Duodenal mucosa (tissue), 2 donors: ENCODE results near the gene SESN3.
"Not testable (repeated sequence)": the region's sequence is repeated elsewhere in the genome, so short reads cannot be mapped to it uniquely, and the experiment has no call there.

ENCODE experiments used
- H3K27ac ChIP-seq: one replicate; pipeline ENCODE4 v1.7.0; 2013; ENCODE audit warnings: low read depth, low read length
- H3K27me3 ChIP-seq, 2 donors: one replicate each; pipeline ENCODE4 v1.7.0; 2013; ENCODE audit warnings: low read length in 2 of 2, control low read depth in 1 of 2; ENCODE audit not compliant: insufficient read depth in 2 of 2, control insufficient read depth in 1 of 2
- H3K36me3 ChIP-seq, 2 donors: one replicate each; pipeline ENCODE4 v1.7.0; 2013; ENCODE audit warnings: low read length in 2 of 2, control low read depth in 1 of 2; ENCODE audit not compliant: insufficient read depth in 2 of 2, control insufficient read depth in 1 of 2
- H3K4me1 ChIP-seq, 2 donors: one replicate each; pipeline ENCODE4 v1.7.0; 2013; ENCODE audit warnings: low read length in 2 of 2, control low read depth in 1 of 2; ENCODE audit not compliant: insufficient read depth in 2 of 2, control insufficient read depth in 1 of 2
- H3K4me3 ChIP-seq, 2 donors: one replicate each; pipeline ENCODE4 v1.7.0; 2013; ENCODE audit warnings: low read length in 2 of 2, low read depth in 1 of 2
- H3K9ac ChIP-seq, 2 donors: one replicate each; pipeline ENCODE4 v1.7.0; 2013; ENCODE audit warnings: low read length in 2 of 2, low read depth in 1 of 2
- H3K9me3 ChIP-seq, 2 donors: one replicate each; pipeline ENCODE4 v1.7.0; 2013; ENCODE audit warnings: low read length in 2 of 2, control low read depth in 1 of 2; ENCODE audit not compliant: control insufficient read depth in 1 of 2

The SESN3 gene

GRCh38 chr11:95231127-95231880 lies at the start of gene SESN3:
SESN3 (minus strand) TSS chr11:95231202; CDS start chr11:95230860, 342 bp downstream.
- H3K36me3 ChIP-seq, result no peaks in the 10 kb centered on the region
- H3K4me1 ChIP-seq, result peaks cover 14 to 17% of the 10 kb centered on the region in 2 donors
- peak within 1 kb of the TSS; percentile 77 to 85 for H3K9ac ChIP-seq
- H3K27me3 ChIP-seq, result no peaks in the 10 kb centered on the region
- H3K27ac ChIP-seq, result peak within 1 kb of the TSS; percentile 68
- no peaks in the 10 kb centered on the region for H3K9me3 ChIP-seq
- H3K4me3 ChIP-seq, result peak within 1 kb of the TSS; percentile 74 to 80

GRCh38 chr11:95279921-95280868 lies 49.2 kb upstream of the SESN3 start:
- no peak overlapping the region for H3K27ac ChIP-seq
- H3K36me3 ChIP-seq, result no peaks in the 10 kb centered on the region
- no peak overlapping the region for H3K9ac ChIP-seq

GRCh38 chr11:95277868-95278267 lies 46.9 kb upstream of the SESN3 start:
- Histone ChIP-seq H3K9ac (no peak overlapping the region), H3K4me3 (no peak overlapping the region), H3K27me3 (no peaks in the 10 kb centered on the region), H3K27ac (no peak overlapping the region), H3K36me3 (no peaks in the 10 kb centered on the region), H3K4me1 (peaks cover 0 to 4% of the 10 kb centered on the region in 2 donors), H3K9me3 (no peaks in the 10 kb centered on the region)

More at GRCh38 chr11:95279921-95280868, 49.2 kb upstream of the SESN3 start:
- H3K4me1 ChIP-seq, result peaks cover 0 to 4% of the 10 kb centered on the region in 2 donors
- no peaks in the 10 kb centered on the region for H3K9me3 ChIP-seq
- H3K4me3 ChIP-seq, result no peak overlapping the region
- no peaks in the 10 kb centered on the region for H3K27me3 ChIP-seq

DNA sequence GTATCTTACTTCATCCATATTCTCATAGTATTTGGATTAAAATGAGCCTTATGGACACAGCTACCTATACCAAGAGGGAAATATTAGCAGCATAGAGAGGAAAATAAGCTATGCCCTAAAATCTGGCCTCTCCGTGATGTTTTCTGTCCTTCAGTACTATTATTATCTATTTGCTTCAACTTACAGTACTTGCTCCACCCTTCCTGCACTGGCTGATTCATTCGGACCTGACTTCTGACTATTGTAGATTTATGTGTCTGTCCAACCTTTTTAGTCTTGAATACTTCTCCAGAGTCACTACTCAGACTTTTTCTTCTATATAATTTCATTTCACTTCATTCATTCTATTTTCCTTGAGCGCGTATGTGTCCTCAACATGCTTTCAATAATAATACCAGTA lies 45.1 kb upstream of the SESN3 start:
- Histone ChIP-seq H3K27ac (no peak overlapping the region), H3K9ac (no peak overlapping the region), H3K27me3 (no peaks in the 10 kb centered on the region), H3K4me3 (no peak overlapping the region), H3K36me3 (no peaks in the 10 kb centered on the region), H3K4me1 (no peaks in the 10 kb centered on the region), H3K9me3 (no peaks in the 10 kb centered on the region)

- H3K27me3 ChIP-seq, H3K9me3 ChIP-seq, H3K4me3 ChIP-seq, H3K27ac ChIP-seq, H3K36me3 ChIP-seq, H3K4me1 ChIP-seq, H3K9ac ChIP-seq: not testable (repeated sequence)
Observed at GRCh38 chr11:95273618-95274017, 42.6 kb upstream of the SESN3 start.

DNA sequence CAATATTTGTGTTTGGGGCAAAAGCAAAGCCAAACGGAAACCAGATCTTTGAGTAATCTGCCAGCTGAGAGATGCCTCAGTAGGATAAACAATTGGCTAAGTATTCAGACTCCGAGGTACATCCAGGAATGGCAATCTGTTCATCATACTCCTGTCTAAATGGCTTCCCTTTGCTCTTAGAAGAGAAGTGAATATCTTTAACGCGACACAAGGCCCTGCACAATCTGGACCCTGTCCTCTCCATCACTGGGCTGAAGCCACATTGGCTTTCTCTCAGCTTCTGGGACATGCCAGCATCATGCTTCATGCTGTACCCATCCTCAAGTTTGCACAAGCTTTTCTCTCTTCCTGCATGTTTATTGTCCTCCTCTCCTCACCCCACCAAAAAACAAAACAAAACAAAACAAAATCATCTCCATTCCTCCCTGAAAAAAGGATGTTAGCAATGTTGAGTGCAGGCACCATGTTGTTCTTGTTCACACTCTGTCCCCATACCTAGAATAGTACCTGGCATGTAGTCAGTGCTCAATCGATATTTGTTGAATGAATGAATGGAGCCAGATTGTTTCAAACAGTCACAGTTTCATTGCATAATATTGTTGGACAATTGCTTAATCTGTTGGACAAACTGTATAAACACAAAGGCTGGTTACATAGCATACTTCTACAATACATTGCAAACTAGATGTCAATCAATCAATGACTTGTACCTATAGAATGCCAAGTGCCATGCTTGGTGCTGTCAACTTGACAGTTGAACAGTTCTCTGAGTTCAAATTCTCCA lies 38.2 kb upstream of the SESN3 start:
- H3K9me3 ChIP-seq, result no peaks in the 10 kb centered on the region
- no peak overlapping the region for H3K4me3 ChIP-seq
- no peaks in the 10 kb centered on the region for H3K27me3 ChIP-seq
- H3K4me1 ChIP-seq, result no peaks in the 10 kb centered on the region
- no peak overlapping the region for H3K27ac ChIP-seq
- H3K9ac ChIP-seq, result no peak overlapping the region
- H3K36me3 ChIP-seq, result no peaks in the 10 kb centered on the region

- Histone ChIP-seq H3K9ac (no peak overlapping the region), H3K9me3 (no peaks in the 10 kb centered on the region), H3K36me3 (no peaks in the 10 kb centered on the region), H3K27me3 (no peaks in the 10 kb centered on the region), H3K4me1 (no peaks in the 10 kb centered on the region), H3K27ac (no peak overlapping the region), H3K4me3 (no peak overlapping the region)
Observed at GRCh38 chr11:95268391-95268790, 37.4 kb upstream of the SESN3 start.

GRCh38 chr11:95267601-95268213 lies 36.7 kb upstream of the SESN3 start:
- no peaks in the 10 kb centered on the region for H3K36me3 ChIP-seq
- H3K9ac ChIP-seq, result no peak overlapping the region
- H3K4me3 ChIP-seq, result no peak overlapping the region
- no peaks in the 10 kb centered on the region for H3K27me3 ChIP-seq
- no peak overlapping the region for H3K27ac ChIP-seq
- H3K4me1 ChIP-seq, result no peaks in the 10 kb centered on the region
- H3K9me3 ChIP-seq, result no peaks in the 10 kb centered on the region

GRCh38 chr11:95266751-95267374 lies 35.9 kb upstream of the SESN3 start:
- Histone ChIP-seq H3K4me1 (no peaks in the 10 kb centered on the region), H3K9me3 (no peaks in the 10 kb centered on the region), H3K36me3 (no peaks in the 10 kb centered on the region), H3K27ac (no peak overlapping the region), H3K4me3 (no peak overlapping the region), H3K9ac (no peak overlapping the region), H3K27me3 (no peaks in the 10 kb centered on the region)
